IMR-90 (cell line): ENCODE results near the gene SCAMP4.

ENCODE experiments used
- BHLHE40 ChIP-seq: fragments of 150-350 bp; IDR thresholded peaks from 2 replicates; pipeline ENCODE4 v1.6.1; 2016; ENCODE audit warnings: mild to moderate bottlenecking, low read depth, low read length
- CEBPB ChIP-seq: IDR thresholded peaks from 2 replicates; pipeline ENCODE4 v1.6.1; 2012; ENCODE audit warnings: low read depth, low read length, improper control_type of control experiment
- CHD1 ChIP-seq: IDR thresholded peaks from 2 replicates; pipeline ENCODE4 v1.6.1; 2012; ENCODE audit warnings: low read depth, low read length, improper control_type of control experiment
- ELK1 ChIP-seq: fragments of 150-350 bp; IDR thresholded peaks from 2 replicates; pipeline ENCODE4 v1.6.1; 2016; ENCODE audit warnings: low read depth, mild to moderate bottlenecking, low read length, moderate library complexity, borderline replicate concordance
- POLR2A ChIP-seq: IDR thresholded peaks from 2 replicates; pipeline ENCODE4 v1.6.1; 2012; ENCODE audit warnings: mild to moderate bottlenecking, low read depth, low read length
- RAD21 ChIP-seq: IDR thresholded peaks from 2 replicates; pipeline ENCODE4 v1.6.1; 2012; ENCODE audit warnings: low read length, improper control_type of control experiment
- SMC3 ChIP-seq: fragments of 150-350 bp; IDR thresholded peaks from 2 replicates; pipeline ENCODE4 v1.6.1; 2016; ENCODE audit warnings: low read depth, mild to moderate bottlenecking, antibody characterized with exemption, low read length, moderate library complexity
- TF ChIP-seq, protein P1 (sequence below): conservative IDR thresholded peaks from 2 replicates; pipeline ENCODE4 v1.5.1; 2012; ENCODE audit warnings: mild to moderate bottlenecking, low read depth, low read length, improper control_type of control experiment

GRCh38 chr19:1923319-1923718 is 18.1 kb downstream of the SCAMP4 start:
- TF ChIP-seq, protein P1, sequence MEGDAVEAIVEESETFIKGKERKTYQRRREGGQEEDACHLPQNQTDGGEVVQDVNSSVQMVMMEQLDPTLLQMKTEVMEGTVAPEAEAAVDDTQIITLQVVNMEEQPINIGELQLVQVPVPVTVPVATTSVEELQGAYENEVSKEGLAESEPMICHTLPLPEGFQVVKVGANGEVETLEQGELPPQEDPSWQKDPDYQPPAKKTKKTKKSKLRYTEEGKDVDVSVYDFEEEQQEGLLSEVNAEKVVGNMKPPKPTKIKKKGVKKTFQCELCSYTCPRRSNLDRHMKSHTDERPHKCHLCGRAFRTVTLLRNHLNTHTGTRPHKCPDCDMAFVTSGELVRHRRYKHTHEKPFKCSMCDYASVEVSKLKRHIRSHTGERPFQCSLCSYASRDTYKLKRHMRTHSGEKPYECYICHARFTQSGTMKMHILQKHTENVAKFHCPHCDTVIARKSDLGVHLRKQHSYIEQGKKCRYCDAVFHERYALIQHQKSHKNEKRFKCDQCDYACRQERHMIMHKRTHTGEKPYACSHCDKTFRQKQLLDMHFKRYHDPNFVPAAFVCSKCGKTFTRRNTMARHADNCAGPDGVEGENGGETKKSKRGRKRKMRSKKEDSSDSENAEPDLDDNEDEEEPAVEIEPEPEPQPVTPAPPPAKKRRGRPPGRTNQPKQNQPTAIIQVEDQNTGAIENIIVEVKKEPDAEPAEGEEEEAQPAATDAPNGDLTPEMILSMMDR, result no peak
- TF ChIP-seq POLR2A (no peak), BHLHE40 (no peak), RAD21 (no peak), CHD1 (no peak), ELK1 (no peak), SMC3 (no peak), CEBPB (no peak)
